ENCODE data around the gene ADCY5.

The ADCY5 gene

GRCh38 chr3:123322866-123323265 lies 126.0 kb downstream of the ADCY5 start:
- H3K27me3 ChIP-seq (replicated peaks; ENCODE audit: control insufficient read depth, insufficient read depth, low read length, poor library complexity, severe bottlenecking) = no peaks in the 10 kb centered on the region
- H3K9me3 ChIP-seq (ENCODE audit: control insufficient read depth, low read length) = no peaks in the 10 kb centered on the region
- DNase-seq = no peak
- H3K36me3 ChIP-seq (ENCODE audit: control insufficient read depth, insufficient read depth, low read length) = no peaks in the 10 kb centered on the region
- no peaks in the 10 kb centered on the region for H3K4me1 ChIP-seq (ENCODE audit: control insufficient read depth, insufficient read depth, low read length, poor library complexity, severe bottlenecking)
- no peak overlapping the region for H3K27ac ChIP-seq (ENCODE audit: insufficient read depth, low read length, poor library complexity, severe bottlenecking)
- no peak overlapping the region for H3K4me3 ChIP-seq (ENCODE audit: insufficient read depth, low read depth, low read length, poor library complexity, severe bottlenecking)

- H3K9me3 ChIP-seq (ENCODE audit: control insufficient read depth, low read length) = no peaks in the 10 kb centered on the region
- H3K36me3 ChIP-seq (ENCODE audit: control insufficient read depth, insufficient read depth, low read length) = no peaks in the 10 kb centered on the region
- no peaks in the 10 kb centered on the region for H3K27me3 ChIP-seq (replicated peaks; ENCODE audit: control insufficient read depth, insufficient read depth, low read length, poor library complexity, severe bottlenecking)
- no peak for DNase-seq
- no peak overlapping the region for H3K27ac ChIP-seq (ENCODE audit: insufficient read depth, low read length, poor library complexity, severe bottlenecking)
- no peaks in the 10 kb centered on the region for H3K4me1 ChIP-seq (ENCODE audit: control insufficient read depth, insufficient read depth, low read length, poor library complexity, severe bottlenecking)
- no peak overlapping the region for H3K4me3 ChIP-seq (ENCODE audit: insufficient read depth, low read depth, low read length, poor library complexity, severe bottlenecking)
Measured at GRCh38 chr3:123321806-123322205, 127.1 kb downstream of the ADCY5 start.

- Histone ChIP-seq H3K27me3 (replicated peaks; ENCODE audit: control insufficient read depth, insufficient read depth, low read length, poor library complexity, severe bottlenecking) (no peaks in the 10 kb centered on the region), H3K4me3 (ENCODE audit: insufficient read depth, low read depth, low read length, poor library complexity, severe bottlenecking) (no peak overlapping the region), H3K27ac (ENCODE audit: insufficient read depth, low read length, poor library complexity, severe bottlenecking) (no peak overlapping the region), H3K4me1 (ENCODE audit: control insufficient read depth, insufficient read depth, low read length, poor library complexity, severe bottlenecking) (no peaks in the 10 kb centered on the region), H3K36me3 (ENCODE audit: control insufficient read depth, insufficient read depth, low read length) (no peaks in the 10 kb centered on the region), H3K9me3 (ENCODE audit: control insufficient read depth, low read length) (no peaks in the 10 kb centered on the region)
- DNase-seq = no peak
Measured at GRCh38 chr3:123320221-123320620, 128.7 kb downstream of the ADCY5 start.

- Histone ChIP-seq H3K36me3 (ENCODE audit: control insufficient read depth, insufficient read depth, low read length) (no peaks in the 10 kb centered on the region), H3K27ac (ENCODE audit: insufficient read depth, low read length, poor library complexity, severe bottlenecking) (no peak overlapping the region), H3K4me1 (ENCODE audit: control insufficient read depth, insufficient read depth, low read length, poor library complexity, severe bottlenecking) (no peaks in the 10 kb centered on the region), H3K27me3 (replicated peaks; ENCODE audit: control insufficient read depth, insufficient read depth, low read length, poor library complexity, severe bottlenecking) (no peaks in the 10 kb centered on the region), H3K4me3 (ENCODE audit: insufficient read depth, low read depth, low read length, poor library complexity, severe bottlenecking) (no peak overlapping the region), H3K9me3 (ENCODE audit: control insufficient read depth, low read length) (no peaks in the 10 kb centered on the region)
- DNase-seq = no peak
Measured at GRCh38 chr3:123319760-123320159, 129.1 kb downstream of the ADCY5 start.

- no peak overlapping the region for H3K4me3 ChIP-seq (ENCODE audit: insufficient read depth, low read depth, low read length, poor library complexity, severe bottlenecking)
- no peaks in the 10 kb centered on the region for H3K4me1 ChIP-seq (ENCODE audit: control insufficient read depth, insufficient read depth, low read length, poor library complexity, severe bottlenecking)
- no peaks in the 10 kb centered on the region for H3K36me3 ChIP-seq (ENCODE audit: control insufficient read depth, insufficient read depth, low read length)
- no peaks in the 10 kb centered on the region for H3K27me3 ChIP-seq (replicated peaks; ENCODE audit: control insufficient read depth, insufficient read depth, low read length, poor library complexity, severe bottlenecking)
- no peak for DNase-seq
- no peaks in the 10 kb centered on the region for H3K9me3 ChIP-seq (ENCODE audit: control insufficient read depth, low read length)
- no peak overlapping the region for H3K27ac ChIP-seq (ENCODE audit: insufficient read depth, low read length, poor library complexity, severe bottlenecking)
Measured at GRCh38 chr3:123318374-123318773, 130.5 kb downstream of the ADCY5 start.

- Histone ChIP-seq H3K4me1 (ENCODE audit: control insufficient read depth, insufficient read depth, low read length, poor library complexity, severe bottlenecking) (no peaks in the 10 kb centered on the region), H3K27me3 (replicated peaks; ENCODE audit: control insufficient read depth, insufficient read depth, low read length, poor library complexity, severe bottlenecking) (no peaks in the 10 kb centered on the region), H3K27ac (ENCODE audit: insufficient read depth, low read length, poor library complexity, severe bottlenecking) (no peak overlapping the region), H3K36me3 (ENCODE audit: control insufficient read depth, insufficient read depth, low read length) (no peaks in the 10 kb centered on the region), H3K4me3 (ENCODE audit: insufficient read depth, low read depth, low read length, poor library complexity, severe bottlenecking) (no peak overlapping the region), H3K9me3 (ENCODE audit: control insufficient read depth, low read length) (no peaks in the 10 kb centered on the region)
- DNase-seq = no peak
Measured at GRCh38 chr3:123317716-123318115, 131.2 kb downstream of the ADCY5 start.

- H3K4me3 ChIP-seq (ENCODE audit: insufficient read depth, low read depth, low read length, poor library complexity, severe bottlenecking) = no peak overlapping the region
- H3K36me3 ChIP-seq (ENCODE audit: control insufficient read depth, insufficient read depth, low read length) = no peaks in the 10 kb centered on the region
- no peak overlapping the region for H3K27ac ChIP-seq (ENCODE audit: insufficient read depth, low read length, poor library complexity, severe bottlenecking)
- no peaks in the 10 kb centered on the region for H3K4me1 ChIP-seq (ENCODE audit: control insufficient read depth, insufficient read depth, low read length, poor library complexity, severe bottlenecking)
- H3K9me3 ChIP-seq (ENCODE audit: control insufficient read depth, low read length) = no peaks in the 10 kb centered on the region
- no peaks in the 10 kb centered on the region for H3K27me3 ChIP-seq (replicated peaks; ENCODE audit: control insufficient read depth, insufficient read depth, low read length, poor library complexity, severe bottlenecking)
- no peak for DNase-seq
Measured at GRCh38 chr3:123315271-123315595, 133.7 kb downstream of the ADCY5 start.

- Histone ChIP-seq H3K9me3 (ENCODE audit: control insufficient read depth, low read length) (no peaks in the 10 kb centered on the region), H3K4me3 (ENCODE audit: insufficient read depth, low read depth, low read length, poor library complexity, severe bottlenecking) (no peak overlapping the region), H3K27ac (ENCODE audit: insufficient read depth, low read length, poor library complexity, severe bottlenecking) (no peak overlapping the region), H3K36me3 (ENCODE audit: control insufficient read depth, insufficient read depth, low read length) (no peaks in the 10 kb centered on the region), H3K27me3 (replicated peaks; ENCODE audit: control insufficient read depth, insufficient read depth, low read length, poor library complexity, severe bottlenecking) (no peaks in the 10 kb centered on the region), H3K4me1 (ENCODE audit: control insufficient read depth, insufficient read depth, low read length, poor library complexity, severe bottlenecking) (no peaks in the 10 kb centered on the region)
- DNase-seq = no peak
Measured at GRCh38 chr3:123314359-123315270, 134.3 kb downstream of the ADCY5 start.

- no peak for DNase-seq
- Histone ChIP-seq H3K36me3 (ENCODE audit: control insufficient read depth, insufficient read depth, low read length) (no peaks in the 10 kb centered on the region), H3K27me3 (replicated peaks; ENCODE audit: control insufficient read depth, insufficient read depth, low read length, poor library complexity, severe bottlenecking) (no peaks in the 10 kb centered on the region), H3K4me1 (ENCODE audit: control insufficient read depth, insufficient read depth, low read length, poor library complexity, severe bottlenecking) (no peaks in the 10 kb centered on the region), H3K4me3 (ENCODE audit: insufficient read depth, low read depth, low read length, poor library complexity, severe bottlenecking) (no peak overlapping the region), H3K27ac (ENCODE audit: insufficient read depth, low read length, poor library complexity, severe bottlenecking) (no peak overlapping the region), H3K9me3 (ENCODE audit: control insufficient read depth, low read length) (no peaks in the 10 kb centered on the region)
Measured at GRCh38 chr3:123313889-123314288, 135.0 kb downstream of the ADCY5 start.

- no peaks in the 10 kb centered on the region for H3K9me3 ChIP-seq (ENCODE audit: control insufficient read depth, low read length)
- no peak overlapping the region for H3K27ac ChIP-seq (ENCODE audit: insufficient read depth, low read length, poor library complexity, severe bottlenecking)
- no peaks in the 10 kb centered on the region for H3K27me3 ChIP-seq (replicated peaks; ENCODE audit: control insufficient read depth, insufficient read depth, low read length, poor library complexity, severe bottlenecking)
- H3K4me3 ChIP-seq (ENCODE audit: insufficient read depth, low read depth, low read length, poor library complexity, severe bottlenecking) = no peak overlapping the region
- no peak for DNase-seq
- H3K4me1 ChIP-seq (ENCODE audit: control insufficient read depth, insufficient read depth, low read length, poor library complexity, severe bottlenecking) = no peaks in the 10 kb centered on the region
- no peaks in the 10 kb centered on the region for H3K36me3 ChIP-seq (ENCODE audit: control insufficient read depth, insufficient read depth, low read length)
Measured at GRCh38 chr3:123312331-123313265, 136.3 kb downstream of the ADCY5 start.

Measured in effector memory CD4-positive, alpha-beta T cell (primary cell).